Astrocyte of the spinal cord (primary cell): ENCODE measurements around the gene CCDC73.
A peak's percentile ranks its signal among the peaks of the same experiment; 100 is the strongest.

Experiments
- DNase-seq: peaks from one replicate; pipeline ENCODE4 v3.0.0; 2011; ENCODE audit warnings: low read depth, low spot score
- H3K4me3 ChIP-seq: 2 replicates; pipeline ENCODE4 v1.5.1; 2011; ENCODE audit warnings: low read depth, mild to moderate bottlenecking, low read length, moderate library complexity
- CTCF ChIP-seq: IDR thresholded peaks from 2 replicates; pipeline ENCODE4 v1.5.1; 2012; ENCODE audit warnings: low read depth, mild to moderate bottlenecking, low read length, inconsistent platforms
- in situ Hi-C: cut with HindIII; loops from 2 replicates; pipeline ENCODE4 v1.10.0; 2017; ENCODE audit warnings: low sequenced_read_pairs

The CCDC73 gene

GRCh38 chr11:32594272-32594671 is 200.2 kb downstream of the CCDC73 start:
- in situ Hi-C loops: no loop called here
- no peak for DNase-seq
- no peak overlapping the region for H3K4me3 ChIP-seq
- TF ChIP-seq CTCF: no peak

- no peak overlapping the region for H3K4me3 ChIP-seq
- in situ Hi-C loops: no loop called here
- DNase-seq: peak; percentile 15
- peak; percentile 32 for TF ChIP-seq CTCF
Measured at GRCh38 chr11:32586576-32587190, 207.8 kb downstream of the CCDC73 start.

GRCh38 chr11:32584921-32585320 is 209.5 kb downstream of the CCDC73 start:
- TF ChIP-seq CTCF: no peak
- in situ Hi-C loops: no loop called here
- H3K4me3 ChIP-seq: peak overlapping the region; percentile 77
- no peak for DNase-seq

GRCh38 chr11:32583459-32584271 is 210.8 kb downstream of the CCDC73 start, which contains the start of gene EIF3M:
Gene EIF3M (plus strand): TSS chr11:32583831. CDS start chr11:32583888, 57 bp downstream.
- H3K4me3 ChIP-seq: peak within 1 kb of the TSS; percentile 77
- TF ChIP-seq CTCF: no peak
- peak; percentile 96 for DNase-seq
- in situ Hi-C loops: no loop called here

- TF ChIP-seq CTCF: no peak
- DNase-seq: no peak
- in situ Hi-C loops: no loop called here
- no peak overlapping the region for H3K4me3 ChIP-seq
Measured at GRCh38 chr11:32581556-32581955, 212.9 kb downstream of the CCDC73 start.

GRCh38 chr11:32580967-32581366 is 213.5 kb downstream of the CCDC73 start:
- no peak for DNase-seq
- H3K4me3 ChIP-seq: no peak overlapping the region
- in situ Hi-C loops: no loop called here
- TF ChIP-seq CTCF: no peak
